ENCODE data around the gene GSG1L.

Gene GSG1L

GRCh38 chr16:28073836-28074235 lies 10.3 kb upstream of the GSG1L start:
- H3K4me3 ChIP-seq (ENCODE audit: low read depth, low read length), result no peak overlapping the region
- no peak for TF ChIP-seq CTCF (IDR thresholded peaks at IDR 0.05; ENCODE audit: borderline replicate concordance, insufficient read depth, low read depth, low read length)

GRCh38 chr16:28072087-28072486 lies 8.6 kb upstream of the GSG1L start:
- TF ChIP-seq CTCF (IDR thresholded peaks at IDR 0.05; ENCODE audit: borderline replicate concordance, insufficient read depth, low read depth, low read length), result no peak
- H3K4me3 ChIP-seq (ENCODE audit: low read depth, low read length), result no peak overlapping the region

GRCh38 chr16:28069971-28070794 lies 6.7 kb upstream of the GSG1L start:
- no peak for TF ChIP-seq CTCF (IDR thresholded peaks at IDR 0.05; ENCODE audit: borderline replicate concordance, insufficient read depth, low read depth, low read length)
- H3K4me3 ChIP-seq (ENCODE audit: low read depth, low read length), result no peak overlapping the region

GRCh38 chr16:28068976-28069375 lies 5.5 kb upstream of the GSG1L start:
- H3K4me3 ChIP-seq (ENCODE audit: low read depth, low read length), result no peak overlapping the region
- no peak for TF ChIP-seq CTCF (IDR thresholded peaks at IDR 0.05; ENCODE audit: borderline replicate concordance, insufficient read depth, low read depth, low read length)

- no peak for TF ChIP-seq CTCF (IDR thresholded peaks at IDR 0.05; ENCODE audit: borderline replicate concordance, insufficient read depth, low read depth, low read length)
Measured at GRCh38 chr16:28067604-28068379, 4.3 kb upstream of the GSG1L start.

GRCh38 chr16:28064706-28065249 lies 1.3 kb upstream of the GSG1L start:
- no peak for TF ChIP-seq CTCF (IDR thresholded peaks at IDR 0.05; ENCODE audit: borderline replicate concordance, insufficient read depth, low read depth, low read length)
- no peak overlapping the region for H3K4me3 ChIP-seq (ENCODE audit: low read depth, low read length)

More at GRCh38 chr16:28067604-28068379, 4.3 kb upstream of the GSG1L start:
- H3K4me3 ChIP-seq (ENCODE audit: low read depth, low read length), result no peak overlapping the region
